GM23338 (cell line): ENCODE measurements around the gene HTT. TPM values are rescaled to one million over a fixed set of nuclear protein-coding genes. Genes with fewer than 3 reads are reported as not detected.

Experiments
- ATAC-seq: fragments of 200-7000 bp; cut with Tn5 transposase; 3 replicates; pipeline ENCODE4 v1.9.1; 2020
- DNase-seq: peaks from one replicate; pipeline ENCODE4 v3.0.0-alpha.2; 2015; ENCODE audit warnings: low spot score
- H2AFZ ChIP-seq: fragments of 200-600 bp; sonication (generic); 2 replicates; pipeline ENCODE4 v1.8.0; 2016; ENCODE audit warnings: antibody characterized with exemption, mild to moderate bottlenecking, moderate library complexity
- H3F3A ChIP-seq: fragments of 200-600 bp; sonication (generic); replicated peaks from 2 replicates; pipeline ENCODE4 v1.8.0; 2017; ENCODE audit warnings: antibody characterized with exemption, mixed run types, low read depth
- H3K27ac ChIP-seq: fragments of 200-600 bp; sonication (generic); 2 replicates; pipeline ENCODE4 v1.6.1; 2016; ENCODE audit warnings: low read depth
- H3K27me3 ChIP-seq: fragments of 200-600 bp; sonication (generic); 2 replicates; pipeline ENCODE4 v1.8.0; 2016; ENCODE audit warnings: mild to moderate bottlenecking, mixed run types, moderate library complexity; ENCODE audit not compliant: insufficient read depth
- H3K36me3 ChIP-seq: fragments of 200-600 bp; sonication (generic); 2 replicates; pipeline ENCODE4 v1.8.0; 2016; ENCODE audit warnings: mild to moderate bottlenecking; ENCODE audit not compliant: insufficient read depth
- H3K4me1 ChIP-seq: fragments of 200-600 bp; sonication (generic); 2 replicates; pipeline ENCODE4 v1.8.0; 2016; ENCODE audit warnings: mild to moderate bottlenecking, moderate library complexity; ENCODE audit not compliant: insufficient read depth
- H3K4me2 ChIP-seq: fragments of 200-600 bp; sonication (generic); 2 replicates; pipeline ENCODE4 v1.7.1; 2017; ENCODE audit warnings: mixed run types
- H3K4me3 ChIP-seq: fragments of 200-600 bp; sonication (generic); 2 replicates; pipeline ENCODE4 v1.6.1; 2016; ENCODE audit warnings: mixed run types
- H3K79me2 ChIP-seq: fragments of 200-600 bp; sonication (generic); replicated peaks from 2 replicates; pipeline ENCODE4 v1.8.0; 2017; ENCODE audit warnings: mild to moderate bottlenecking; ENCODE audit not compliant: insufficient read depth
- H3K9me2 ChIP-seq: fragments of 200-600 bp; sonication (generic); 2 replicates; pipeline ENCODE4 v1.8.0; 2017; ENCODE audit not compliant: insufficient read depth
- H4K20me1 ChIP-seq: fragments of 200-600 bp; sonication (generic); replicated peaks from 2 replicates; pipeline ENCODE4 v1.8.0; 2017; ENCODE audit warnings: mild to moderate bottlenecking; ENCODE audit not compliant: insufficient read depth
- H3K27ac Mint-ChIP-seq: 2 replicates; pipeline ENCODE4 v1.8.0; 2020; ENCODE audit warnings: inconsistent platforms, mild to moderate bottlenecking, moderate library complexity, mixed read lengths
- H3K27me3 Mint-ChIP-seq: 3 replicates; pipeline ENCODE4 v1.8.0; 2022; ENCODE audit warnings: low read depth, mild to moderate bottlenecking, moderate library complexity, mixed read lengths, inconsistent platforms; ENCODE audit not compliant: insufficient read depth, poor library complexity
- H3K36me3 Mint-ChIP-seq: 3 replicates; pipeline ENCODE4 v1.8.0; 2021; ENCODE audit warnings: low read depth, mild to moderate bottlenecking, inconsistent platforms, moderate library complexity, mixed read lengths
- H3K4me1 Mint-ChIP-seq: 3 replicates; pipeline ENCODE4 v1.8.0; 2020; ENCODE audit warnings: mild to moderate bottlenecking, inconsistent platforms, mixed read lengths
- H3K4me3 Mint-ChIP-seq: 3 replicates; pipeline ENCODE4 v1.8.0; 2021; ENCODE audit warnings: moderate library complexity, mild to moderate bottlenecking, inconsistent platforms, mixed read lengths
- H3K9me3 Mint-ChIP-seq: 3 replicates; pipeline ENCODE4 v1.8.0; 2020; ENCODE audit warnings: moderate library complexity, mild to moderate bottlenecking, inconsistent platforms, mixed read lengths
- CREB1 ChIP-seq: fragments of 250-450 bp; sonication (Bioruptor Pico); IDR thresholded peaks from 2 replicates; pipeline ENCODE4 v1.5.0; 2020; ENCODE audit warnings: low read depth, mild to moderate bottlenecking, moderate library complexity
- EZH2 ChIP-seq: fragments of 200-600 bp; sonication (generic); IDR thresholded peaks from one replicate; pipeline ENCODE4 v1.8.0; 2017; ENCODE audit warnings: antibody characterized with exemption, mild to moderate bottlenecking, low read depth; ENCODE audit not compliant: unreplicated experiment
- EZH2phosphoT487 ChIP-seq: fragments of 200-600 bp; sonication (generic); IDR thresholded peaks from one replicate; pipeline ENCODE4 v1.8.1; 2018; ENCODE audit warnings: antibody characterized with exemption; ENCODE audit not compliant: unreplicated experiment
- JUNB ChIP-seq: IDR thresholded peaks from one replicate; pipeline ENCODE4 v1.6.1; 2016; ENCODE audit warnings: antibody characterized with exemption; ENCODE audit not compliant: unreplicated experiment
- NANOG ChIP-seq: IDR thresholded peaks from 2 replicates; pipeline ENCODE4 v1.6.1; 2016; ENCODE audit warnings: antibody characterized with exemption, borderline replicate concordance
- POLR2AphosphoS5 ChIP-seq: IDR thresholded peaks from 2 replicates; pipeline ENCODE4 v1.6.1; 2016; ENCODE audit warnings: antibody characterized with exemption, low read depth
- STAT1 ChIP-seq: IDR thresholded peaks from one replicate; pipeline ENCODE4 v1.6.1; 2016; ENCODE audit warnings: antibody characterized with exemption; ENCODE audit not compliant: unreplicated experiment
- ZNF114 ChIP-seq: fragments of 250-450 bp; sonication (Bioruptor Pico); IDR thresholded peaks from 2 replicates; pipeline ENCODE4 v1.5.0; 2020; ENCODE audit warnings: mild to moderate bottlenecking, moderate library complexity
- ZNF331 ChIP-seq: fragments of 250-450 bp; sonication (Bioruptor Pico); IDR thresholded peaks from 2 replicates; pipeline ENCODE4 v1.5.0; 2020; ENCODE audit warnings: low read depth, mild to moderate bottlenecking, moderate library complexity
- polyA plus RNA-seq: library from polyadenylated mRNA; unstranded; fragments of >200 nt; fragmentation: Nextera tagmentation; extraction: Ambion mirVana; gene quantifications from 2 replicates; pipeline ENCODE4 v1.2.1, GENCODE V29; 2016
- total RNA-seq: library from RNA; depleted of rRNA; stranded (reverse); fragments of >200 nt; shearing (Covaris generic); gene quantifications from 2 replicates; pipeline ENCODE4 v1.2.3, GENCODE V29; 2014
- TF ChIP-seq, protein P1 (sequence below), 2 experiments: fragments of 200-600 bp in 1 of 2; sonication (generic) in 1 of 2; conservative IDR thresholded peaks; 2 replicates each; pipeline versions ENCODE4 v1.5.1 to v1.6.1; 2016 to 2017; ENCODE audit warnings: antibody characterized with exemption in 2 of 2, low read depth in 2 of 2, mild to moderate bottlenecking in 2 of 2, moderate library complexity in 1 of 2
- TF ChIP-seq, protein P2 (sequence below): IDR thresholded peaks from 2 replicates; pipeline ENCODE4 v1.6.1; 2016; ENCODE audit warnings: antibody characterized with exemption
- TF ChIP-seq, protein P3 (sequence below): IDR thresholded peaks from one replicate; pipeline ENCODE4 v1.6.1; 2018; ENCODE audit warnings: antibody characterized with exemption; ENCODE audit not compliant: unreplicated experiment
- TF ChIP-seq, protein P4 (sequence below): fragments of 250-450 bp; sonication (Bioruptor Pico); IDR thresholded peaks from 2 replicates; pipeline ENCODE4 v1.5.0; 2020; ENCODE audit warnings: mild to moderate bottlenecking, moderate library complexity

Gene HTT
- total and polyA plus RNA-seq, 2 experiments from 2014 or later, result 26.6 to 67.7 TPM

DNA sequence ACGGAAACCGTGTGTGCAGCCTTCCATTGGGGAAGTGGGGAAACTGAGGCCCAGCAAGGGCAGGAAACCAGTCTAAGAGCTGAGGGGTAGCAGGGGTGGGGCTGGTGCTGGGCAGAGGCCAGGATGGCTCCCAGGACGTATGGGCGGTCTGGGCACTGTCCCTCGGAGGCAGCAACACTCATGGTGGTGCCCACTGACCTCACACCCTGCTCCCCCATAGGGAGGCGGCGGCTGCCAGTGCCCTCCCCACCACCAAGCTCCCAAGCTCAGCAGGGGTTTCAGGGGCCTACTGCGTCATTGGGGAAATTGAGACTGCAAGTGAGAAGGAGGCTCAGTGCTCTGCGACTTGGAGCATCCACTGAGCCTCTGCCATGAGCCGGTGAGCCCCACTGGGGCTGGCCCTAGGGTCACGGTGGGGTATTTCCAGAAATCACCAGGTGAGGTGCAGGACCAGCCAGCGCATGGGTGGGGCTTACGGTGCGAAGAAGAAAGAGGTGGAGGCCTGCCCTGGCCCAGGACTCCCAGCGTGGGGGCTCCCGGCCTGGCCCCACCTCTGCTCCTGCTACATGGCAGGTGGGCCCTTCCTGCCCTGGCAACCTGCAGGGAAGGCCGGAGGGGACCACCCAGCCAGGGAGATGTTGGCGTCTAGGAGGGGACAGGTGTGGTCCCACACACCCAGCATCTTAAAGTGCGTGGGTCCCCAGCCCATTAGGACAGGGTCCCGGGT, 175.4 kb downstream of the HTT start:
- DNase-seq (no peak), ATAC-seq (no peak)
- Histone ChIP-seq H3K79me2 (no peaks in the 10 kb centered on the region), H3K36me3 (no peaks in the 10 kb centered on the region), H3K27me3 (no peaks in the 10 kb centered on the region), H3K4me1 (no peaks in the 10 kb centered on the region), H3K27ac (no peak overlapping the region), H4K20me1 (no peaks in the 10 kb centered on the region), H3K4me3 (no peak overlapping the region), H3F3A (no peaks in the 10 kb centered on the region), H3K4me2 (no peak overlapping the region), H2AFZ (no peak overlapping the region), H3K9me2 (no peaks in the 10 kb centered on the region)
- H3K9me3 Mint-ChIP-seq, result no peaks in the 10 kb centered on the region; the same call in 2 of the 3 replicates
- H3K27ac Mint-ChIP-seq, result peak overlapping the region; percentile 86; the same call in 1 of the 2 replicates
- peaks cover 6% of the 10 kb centered on the region; the same call in 2 of the 3 replicates for H3K4me1 Mint-ChIP-seq
- H3K27me3 Mint-ChIP-seq, result no peaks in the 10 kb centered on the region
- H3K4me3 Mint-ChIP-seq, result no peak overlapping the region
- H3K36me3 Mint-ChIP-seq, result no peaks in the 10 kb centered on the region
- no peak for TF ChIP-seq POLR2AphosphoS5
- TF ChIP-seq CREB1 (CRISPR knock-in tag), result no peak
- TF ChIP-seq, protein P1, sequence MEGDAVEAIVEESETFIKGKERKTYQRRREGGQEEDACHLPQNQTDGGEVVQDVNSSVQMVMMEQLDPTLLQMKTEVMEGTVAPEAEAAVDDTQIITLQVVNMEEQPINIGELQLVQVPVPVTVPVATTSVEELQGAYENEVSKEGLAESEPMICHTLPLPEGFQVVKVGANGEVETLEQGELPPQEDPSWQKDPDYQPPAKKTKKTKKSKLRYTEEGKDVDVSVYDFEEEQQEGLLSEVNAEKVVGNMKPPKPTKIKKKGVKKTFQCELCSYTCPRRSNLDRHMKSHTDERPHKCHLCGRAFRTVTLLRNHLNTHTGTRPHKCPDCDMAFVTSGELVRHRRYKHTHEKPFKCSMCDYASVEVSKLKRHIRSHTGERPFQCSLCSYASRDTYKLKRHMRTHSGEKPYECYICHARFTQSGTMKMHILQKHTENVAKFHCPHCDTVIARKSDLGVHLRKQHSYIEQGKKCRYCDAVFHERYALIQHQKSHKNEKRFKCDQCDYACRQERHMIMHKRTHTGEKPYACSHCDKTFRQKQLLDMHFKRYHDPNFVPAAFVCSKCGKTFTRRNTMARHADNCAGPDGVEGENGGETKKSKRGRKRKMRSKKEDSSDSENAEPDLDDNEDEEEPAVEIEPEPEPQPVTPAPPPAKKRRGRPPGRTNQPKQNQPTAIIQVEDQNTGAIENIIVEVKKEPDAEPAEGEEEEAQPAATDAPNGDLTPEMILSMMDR (conservative IDR thresholded peaks at IDR 0.05; ENCODE audit: low read depth in 2 of 2), result no peak
- no peak for TF ChIP-seq JUNB
- TF ChIP-seq EZH2phosphoT487, result no peak
- TF ChIP-seq ZNF331, result no peak
- TF ChIP-seq, protein P2, sequence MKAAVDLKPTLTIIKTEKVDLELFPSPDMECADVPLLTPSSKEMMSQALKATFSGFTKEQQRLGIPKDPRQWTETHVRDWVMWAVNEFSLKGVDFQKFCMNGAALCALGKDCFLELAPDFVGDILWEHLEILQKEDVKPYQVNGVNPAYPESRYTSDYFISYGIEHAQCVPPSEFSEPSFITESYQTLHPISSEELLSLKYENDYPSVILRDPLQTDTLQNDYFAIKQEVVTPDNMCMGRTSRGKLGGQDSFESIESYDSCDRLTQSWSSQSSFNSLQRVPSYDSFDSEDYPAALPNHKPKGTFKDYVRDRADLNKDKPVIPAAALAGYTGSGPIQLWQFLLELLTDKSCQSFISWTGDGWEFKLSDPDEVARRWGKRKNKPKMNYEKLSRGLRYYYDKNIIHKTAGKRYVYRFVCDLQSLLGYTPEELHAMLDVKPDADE, result no peak
- TF ChIP-seq, protein P3, sequence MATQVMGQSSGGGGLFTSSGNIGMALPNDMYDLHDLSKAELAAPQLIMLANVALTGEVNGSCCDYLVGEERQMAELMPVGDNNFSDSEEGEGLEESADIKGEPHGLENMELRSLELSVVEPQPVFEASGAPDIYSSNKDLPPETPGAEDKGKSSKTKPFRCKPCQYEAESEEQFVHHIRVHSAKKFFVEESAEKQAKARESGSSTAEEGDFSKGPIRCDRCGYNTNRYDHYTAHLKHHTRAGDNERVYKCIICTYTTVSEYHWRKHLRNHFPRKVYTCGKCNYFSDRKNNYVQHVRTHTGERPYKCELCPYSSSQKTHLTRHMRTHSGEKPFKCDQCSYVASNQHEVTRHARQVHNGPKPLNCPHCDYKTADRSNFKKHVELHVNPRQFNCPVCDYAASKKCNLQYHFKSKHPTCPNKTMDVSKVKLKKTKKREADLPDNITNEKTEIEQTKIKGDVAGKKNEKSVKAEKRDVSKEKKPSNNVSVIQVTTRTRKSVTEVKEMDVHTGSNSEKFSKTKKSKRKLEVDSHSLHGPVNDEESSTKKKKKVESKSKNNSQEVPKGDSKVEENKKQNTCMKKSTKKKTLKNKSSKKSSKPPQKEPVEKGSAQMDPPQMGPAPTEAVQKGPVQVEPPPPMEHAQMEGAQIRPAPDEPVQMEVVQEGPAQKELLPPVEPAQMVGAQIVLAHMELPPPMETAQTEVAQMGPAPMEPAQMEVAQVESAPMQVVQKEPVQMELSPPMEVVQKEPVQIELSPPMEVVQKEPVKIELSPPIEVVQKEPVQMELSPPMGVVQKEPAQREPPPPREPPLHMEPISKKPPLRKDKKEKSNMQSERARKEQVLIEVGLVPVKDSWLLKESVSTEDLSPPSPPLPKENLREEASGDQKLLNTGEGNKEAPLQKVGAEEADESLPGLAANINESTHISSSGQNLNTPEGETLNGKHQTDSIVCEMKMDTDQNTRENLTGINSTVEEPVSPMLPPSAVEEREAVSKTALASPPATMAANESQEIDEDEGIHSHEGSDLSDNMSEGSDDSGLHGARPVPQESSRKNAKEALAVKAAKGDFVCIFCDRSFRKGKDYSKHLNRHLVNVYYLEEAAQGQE, result no peak
- TF ChIP-seq STAT1, result no peak
- no peak for TF ChIP-seq ZNF114 (CRISPR knock-in tag)
- TF ChIP-seq, protein P4, sequence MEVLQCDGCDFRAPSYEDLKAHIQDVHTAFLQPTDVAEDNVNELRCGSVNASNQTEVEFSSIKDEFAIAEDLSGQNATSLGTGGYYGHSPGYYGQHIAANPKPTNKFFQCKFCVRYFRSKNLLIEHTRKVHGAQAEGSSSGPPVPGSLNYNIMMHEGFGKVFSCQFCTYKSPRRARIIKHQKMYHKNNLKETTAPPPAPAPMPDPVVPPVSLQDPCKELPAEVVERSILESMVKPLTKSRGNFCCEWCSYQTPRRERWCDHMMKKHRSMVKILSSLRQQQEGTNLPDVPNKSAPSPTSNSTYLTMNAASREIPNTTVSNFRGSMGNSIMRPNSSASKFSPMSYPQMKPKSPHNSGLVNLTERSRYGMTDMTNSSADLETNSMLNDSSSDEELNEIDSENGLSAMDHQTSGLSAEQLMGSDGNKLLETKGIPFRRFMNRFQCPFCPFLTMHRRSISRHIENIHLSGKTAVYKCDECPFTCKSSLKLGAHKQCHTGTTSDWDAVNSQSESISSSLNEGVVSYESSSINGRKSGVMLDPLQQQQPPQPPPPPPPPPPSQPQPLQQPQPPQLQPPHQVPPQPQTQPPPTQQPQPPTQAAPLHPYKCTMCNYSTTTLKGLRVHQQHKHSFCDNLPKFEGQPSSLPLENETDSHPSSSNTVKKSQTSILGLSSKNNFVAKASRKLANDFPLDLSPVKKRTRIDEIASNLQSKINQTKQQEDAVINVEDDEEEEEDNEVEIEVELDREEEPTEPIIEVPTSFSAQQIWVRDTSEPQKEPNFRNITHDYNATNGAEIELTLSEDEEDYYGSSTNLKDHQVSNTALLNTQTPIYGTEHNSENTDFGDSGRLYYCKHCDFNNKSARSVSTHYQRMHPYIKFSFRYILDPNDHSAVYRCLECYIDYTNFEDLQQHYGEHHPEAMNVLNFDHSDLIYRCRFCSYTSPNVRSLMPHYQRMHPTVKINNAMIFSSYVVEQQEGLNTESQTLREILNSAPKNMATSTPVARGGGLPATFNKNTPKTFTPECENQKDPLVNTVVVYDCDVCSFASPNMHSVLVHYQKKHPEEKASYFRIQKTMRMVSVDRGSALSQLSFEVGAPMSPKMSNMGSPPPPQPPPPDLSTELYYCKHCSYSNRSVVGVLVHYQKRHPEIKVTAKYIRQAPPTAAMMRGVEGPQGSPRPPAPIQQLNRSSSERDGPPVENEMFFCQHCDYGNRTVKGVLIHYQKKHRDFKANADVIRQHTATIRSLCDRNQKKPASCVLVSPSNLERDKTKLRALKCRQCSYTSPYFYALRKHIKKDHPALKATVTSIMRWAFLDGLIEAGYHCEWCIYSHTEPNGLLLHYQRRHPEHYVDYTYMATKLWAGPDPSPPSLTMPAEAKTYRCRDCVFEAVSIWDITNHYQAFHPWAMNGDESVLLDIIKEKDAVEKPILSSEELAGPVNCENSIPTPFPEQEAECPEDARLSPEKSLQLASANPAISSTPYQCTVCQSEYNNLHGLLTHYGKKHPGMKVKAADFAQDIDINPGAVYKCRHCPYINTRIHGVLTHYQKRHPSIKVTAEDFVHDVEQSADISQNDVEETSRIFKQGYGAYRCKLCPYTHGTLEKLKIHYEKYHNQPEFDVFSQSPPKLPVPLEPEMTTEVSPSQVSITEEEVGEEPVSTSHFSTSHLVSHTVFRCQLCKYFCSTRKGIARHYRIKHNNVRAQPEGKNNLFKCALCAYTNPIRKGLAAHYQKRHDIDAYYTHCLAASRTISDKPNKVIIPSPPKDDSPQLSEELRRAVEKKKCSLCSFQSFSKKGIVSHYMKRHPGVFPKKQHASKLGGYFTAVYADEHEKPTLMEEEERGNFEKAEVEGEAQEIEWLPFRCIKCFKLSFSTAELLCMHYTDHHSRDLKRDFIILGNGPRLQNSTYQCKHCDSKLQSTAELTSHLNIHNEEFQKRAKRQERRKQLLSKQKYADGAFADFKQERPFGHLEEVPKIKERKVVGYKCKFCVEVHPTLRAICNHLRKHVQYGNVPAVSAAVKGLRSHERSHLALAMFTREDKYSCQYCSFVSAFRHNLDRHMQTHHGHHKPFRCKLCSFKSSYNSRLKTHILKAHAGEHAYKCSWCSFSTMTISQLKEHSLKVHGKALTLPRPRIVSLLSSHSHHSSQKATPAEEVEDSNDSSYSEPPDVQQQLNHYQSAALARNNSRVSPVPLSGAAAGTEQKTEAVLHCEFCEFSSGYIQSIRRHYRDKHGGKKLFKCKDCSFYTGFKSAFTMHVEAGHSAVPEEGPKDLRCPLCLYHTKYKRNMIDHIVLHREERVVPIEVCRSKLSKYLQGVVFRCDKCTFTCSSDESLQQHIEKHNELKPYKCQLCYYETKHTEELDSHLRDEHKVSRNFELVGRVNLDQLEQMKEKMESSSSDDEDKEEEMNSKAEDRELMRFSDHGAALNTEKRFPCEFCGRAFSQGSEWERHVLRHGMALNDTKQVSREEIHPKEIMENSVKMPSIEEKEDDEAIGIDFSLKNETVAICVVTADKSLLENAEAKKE (CRISPR knock-in tag), result no peak
- no peak for TF ChIP-seq EZH2
- no peak for TF ChIP-seq NANOG
